ENCODE data around the gene SNAI1.

- TF ChIP-seq CTCF (IDR thresholded peaks at IDR 0.05) (no peak), POLR2AphosphoS5 (IDR thresholded peaks at IDR 0.05) (no peak), POLR2A (IDR thresholded peaks at IDR 0.05) (no peak)
Measured at GRCh38 chr20:49961413-49961812, 21.4 kb upstream of the SNAI1 start.

All from breast epithelium (tissue), 3 donors.